Ishikawa (cell line): ENCODE data around the gene ADGRL2.

ENCODE experiments used
- CEBPB ChIP-seq: IDR thresholded peaks from 2 replicates; pipeline ENCODE4 v1.6.1; 2012
- CREB1 ChIP-seq: IDR thresholded peaks from 2 replicates; pipeline ENCODE4 v1.6.1; 2012; ENCODE audit warnings: low read depth
- EGR1 ChIP-seq: IDR thresholded peaks from 2 replicates; pipeline ENCODE4 v1.6.1; 2012
- EP300 ChIP-seq: IDR thresholded peaks from 2 replicates; pipeline ENCODE4 v1.6.1; 2012; ENCODE audit warnings: borderline replicate concordance
- FOXM1 ChIP-seq: IDR thresholded peaks from 2 replicates; pipeline ENCODE4 v1.6.1; 2012; ENCODE audit warnings: low read depth, borderline replicate concordance
- NFIC ChIP-seq: IDR thresholded peaks from 2 replicates; pipeline ENCODE4 v1.6.1; 2012
- RAD21 ChIP-seq: IDR thresholded peaks from 2 replicates; pipeline ENCODE4 v1.6.1; 2012; ENCODE audit warnings: low read depth
- TAF1 ChIP-seq: IDR thresholded peaks from 2 replicates; pipeline ENCODE4 v1.6.1; 2012; ENCODE audit warnings: low read depth, mild to moderate bottlenecking
- TCF12 ChIP-seq: IDR thresholded peaks from 2 replicates; pipeline ENCODE4 v1.6.1; 2012; ENCODE audit warnings: low read depth
- TEAD4 ChIP-seq: IDR thresholded peaks from 2 replicates; pipeline ENCODE4 v1.6.1; 2012
- YY1 ChIP-seq: IDR thresholded peaks from 2 replicates; pipeline ENCODE4 v1.6.1; 2012; ENCODE audit warnings: low read depth
- ZBTB7A ChIP-seq: IDR thresholded peaks from 2 replicates; pipeline ENCODE4 v1.6.1; 2012; ENCODE audit warnings: low read depth
- TF ChIP-seq, protein P1 (sequence below): IDR thresholded peaks from 2 replicates; pipeline ENCODE4 v1.6.1; 2012; ENCODE audit warnings: low read depth, mild to moderate bottlenecking
- TF ChIP-seq, protein P2 (sequence below): IDR thresholded peaks from 2 replicates; pipeline ENCODE4 v1.6.1; 2012
- TF ChIP-seq, protein P3 (sequence below): IDR thresholded peaks from 2 replicates; pipeline ENCODE4 v1.6.1; 2012

The ADGRL2 gene

DNA sequence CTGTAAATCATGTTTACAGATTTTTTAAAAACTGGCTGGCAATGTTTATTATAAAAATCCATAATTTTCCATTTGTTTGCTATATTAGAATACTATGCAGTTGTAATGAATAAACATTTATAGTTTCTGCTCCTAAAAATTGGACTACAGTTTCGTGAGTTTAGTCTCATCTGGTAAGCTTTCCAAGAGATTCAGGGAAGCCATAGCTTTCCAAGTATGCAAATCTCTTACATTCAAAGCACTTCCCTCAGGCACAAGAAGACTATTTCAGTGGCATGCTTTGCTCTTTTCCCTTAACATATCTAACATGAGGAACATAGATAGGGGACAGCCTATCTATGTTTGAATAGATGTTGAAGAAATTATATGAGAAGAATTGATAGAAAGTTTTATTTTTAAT is 77.2 kb downstream of the ADGRL2 start:
- no peak for TF ChIP-seq FOXM1
- TF ChIP-seq TAF1: no peak
- TF ChIP-seq, protein P1, sequence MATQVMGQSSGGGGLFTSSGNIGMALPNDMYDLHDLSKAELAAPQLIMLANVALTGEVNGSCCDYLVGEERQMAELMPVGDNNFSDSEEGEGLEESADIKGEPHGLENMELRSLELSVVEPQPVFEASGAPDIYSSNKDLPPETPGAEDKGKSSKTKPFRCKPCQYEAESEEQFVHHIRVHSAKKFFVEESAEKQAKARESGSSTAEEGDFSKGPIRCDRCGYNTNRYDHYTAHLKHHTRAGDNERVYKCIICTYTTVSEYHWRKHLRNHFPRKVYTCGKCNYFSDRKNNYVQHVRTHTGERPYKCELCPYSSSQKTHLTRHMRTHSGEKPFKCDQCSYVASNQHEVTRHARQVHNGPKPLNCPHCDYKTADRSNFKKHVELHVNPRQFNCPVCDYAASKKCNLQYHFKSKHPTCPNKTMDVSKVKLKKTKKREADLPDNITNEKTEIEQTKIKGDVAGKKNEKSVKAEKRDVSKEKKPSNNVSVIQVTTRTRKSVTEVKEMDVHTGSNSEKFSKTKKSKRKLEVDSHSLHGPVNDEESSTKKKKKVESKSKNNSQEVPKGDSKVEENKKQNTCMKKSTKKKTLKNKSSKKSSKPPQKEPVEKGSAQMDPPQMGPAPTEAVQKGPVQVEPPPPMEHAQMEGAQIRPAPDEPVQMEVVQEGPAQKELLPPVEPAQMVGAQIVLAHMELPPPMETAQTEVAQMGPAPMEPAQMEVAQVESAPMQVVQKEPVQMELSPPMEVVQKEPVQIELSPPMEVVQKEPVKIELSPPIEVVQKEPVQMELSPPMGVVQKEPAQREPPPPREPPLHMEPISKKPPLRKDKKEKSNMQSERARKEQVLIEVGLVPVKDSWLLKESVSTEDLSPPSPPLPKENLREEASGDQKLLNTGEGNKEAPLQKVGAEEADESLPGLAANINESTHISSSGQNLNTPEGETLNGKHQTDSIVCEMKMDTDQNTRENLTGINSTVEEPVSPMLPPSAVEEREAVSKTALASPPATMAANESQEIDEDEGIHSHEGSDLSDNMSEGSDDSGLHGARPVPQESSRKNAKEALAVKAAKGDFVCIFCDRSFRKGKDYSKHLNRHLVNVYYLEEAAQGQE: no peak
- TF ChIP-seq ZBTB7A: no peak
- no peak for TF ChIP-seq TCF12

DNA sequence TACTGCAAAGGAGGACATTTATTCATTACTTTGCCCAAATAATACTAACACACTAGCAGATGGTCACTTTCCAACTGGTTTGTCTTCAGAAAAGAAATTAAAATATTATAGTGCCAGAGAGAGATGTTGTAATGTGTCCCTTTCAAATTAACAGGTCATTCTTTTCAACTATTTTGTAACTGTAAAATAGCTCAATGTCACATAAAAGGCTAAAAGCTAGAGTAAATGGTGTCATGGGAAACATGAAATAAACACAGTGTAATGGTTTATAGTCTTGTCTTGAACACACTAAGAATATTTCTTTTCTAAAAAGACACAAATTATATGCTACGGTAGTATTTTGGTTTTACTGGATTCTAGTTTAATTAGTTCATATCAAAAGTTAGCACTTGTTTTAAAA is 77.8 kb downstream of the ADGRL2 start:
- TF ChIP-seq EGR1 (no peak), NFIC (no peak), TEAD4 (no peak), ZBTB7A (no peak), RAD21 (no peak), TAF1 (no peak)
- TF ChIP-seq, protein P1: no peak
- TF ChIP-seq, protein P2, sequence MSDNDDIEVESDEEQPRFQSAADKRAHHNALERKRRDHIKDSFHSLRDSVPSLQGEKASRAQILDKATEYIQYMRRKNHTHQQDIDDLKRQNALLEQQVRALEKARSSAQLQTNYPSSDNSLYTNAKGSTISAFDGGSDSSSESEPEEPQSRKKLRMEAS: no peak
- TF ChIP-seq, protein P3, sequence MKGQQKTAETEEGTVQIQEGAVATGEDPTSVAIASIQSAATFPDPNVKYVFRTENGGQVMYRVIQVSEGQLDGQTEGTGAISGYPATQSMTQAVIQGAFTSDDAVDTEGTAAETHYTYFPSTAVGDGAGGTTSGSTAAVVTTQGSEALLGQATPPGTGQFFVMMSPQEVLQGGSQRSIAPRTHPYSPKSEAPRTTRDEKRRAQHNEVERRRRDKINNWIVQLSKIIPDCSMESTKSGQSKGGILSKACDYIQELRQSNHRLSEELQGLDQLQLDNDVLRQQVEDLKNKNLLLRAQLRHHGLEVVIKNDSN: no peak

DNA sequence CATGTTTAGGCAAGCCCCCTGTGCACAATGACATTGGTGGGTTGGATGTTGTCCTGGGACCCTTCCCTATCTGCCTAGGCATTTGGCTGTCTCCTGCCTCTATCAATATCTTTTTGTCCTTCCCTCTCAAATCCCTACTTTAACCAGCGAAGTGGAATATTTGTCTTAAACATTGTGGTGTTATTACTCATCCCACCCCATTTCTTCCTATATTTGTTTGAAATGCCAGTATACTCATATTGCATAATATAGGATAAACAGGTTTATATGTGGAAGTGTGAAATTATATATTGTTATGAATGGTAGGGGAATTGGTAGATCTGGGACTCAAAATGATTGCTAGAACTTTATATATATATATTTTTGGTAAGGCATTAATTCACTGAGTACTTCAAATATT is 80.0 kb downstream of the ADGRL2 start:
- no peak for TF ChIP-seq ZBTB7A

DNA sequence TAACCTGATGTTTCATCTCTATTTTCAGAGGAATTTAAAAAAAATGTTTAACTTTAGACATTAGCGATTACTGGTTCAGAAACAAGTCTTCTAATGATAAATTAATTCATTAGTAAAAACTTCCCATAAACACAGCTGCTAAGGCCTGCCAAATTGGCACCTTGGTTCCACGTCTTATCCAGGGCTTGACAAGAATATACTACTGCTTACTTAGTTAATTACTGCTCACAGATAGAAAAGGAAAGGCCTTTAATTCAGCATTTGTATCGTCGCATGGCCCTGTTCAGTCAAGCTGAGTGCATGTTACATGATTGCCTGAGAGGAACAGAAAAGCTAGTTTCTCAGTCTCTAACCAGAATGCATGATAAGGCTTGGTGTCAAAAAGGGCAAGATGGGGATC is 84.6 kb downstream of the ADGRL2 start:
- TF ChIP-seq, protein P3: no peak
- TF ChIP-seq ZBTB7A (no peak), EP300 (no peak), FOXM1 (no peak), CEBPB (no peak), NFIC (no peak), EGR1 (no peak), RAD21 (no peak)

DNA sequence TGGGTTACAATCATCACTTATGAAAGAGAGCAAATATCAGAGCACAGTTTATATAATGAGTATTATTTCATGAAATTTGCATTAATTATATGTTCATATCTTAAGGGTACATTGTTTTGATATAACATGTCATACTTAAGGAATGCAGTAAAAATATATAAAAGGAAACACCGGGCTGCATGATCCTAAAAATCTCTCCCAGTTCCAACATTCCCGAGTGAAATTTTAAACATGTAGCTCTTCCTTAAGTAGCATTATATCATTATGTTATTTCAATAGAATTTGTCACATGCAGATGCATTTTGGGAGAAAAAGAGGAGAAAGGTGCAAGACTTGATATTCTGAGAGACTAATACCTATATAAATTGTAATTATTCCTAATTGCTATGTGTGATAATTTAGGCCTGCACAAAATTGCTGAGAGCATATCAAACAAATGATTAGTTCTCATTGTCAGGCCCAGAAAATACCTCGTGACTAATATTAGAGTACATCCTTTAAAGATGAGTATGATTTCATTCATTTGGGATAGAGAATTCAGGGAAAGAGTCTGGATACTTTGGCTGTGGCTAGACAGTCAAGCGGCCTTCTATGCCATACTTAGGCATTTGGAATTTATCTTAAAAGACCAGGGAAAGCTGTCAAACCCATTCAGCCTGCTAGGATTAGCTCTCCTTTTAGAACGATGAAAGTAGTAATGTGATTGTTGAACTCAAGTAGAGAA is 86.8 kb downstream of the ADGRL2 start:
- TF ChIP-seq CEBPB (no peak), RAD21 (no peak), CREB1 (no peak), YY1 (no peak), TEAD4 (no peak), EP300 (no peak), TCF12 (no peak), EGR1 (no peak), ZBTB7A (no peak), TAF1 (no peak), NFIC (no peak), FOXM1 (no peak)
- TF ChIP-seq, protein P3: no peak
- TF ChIP-seq, protein P2: no peak
- TF ChIP-seq, protein P1: no peak
